ENCODE results near the gene GPX3. TPM values are rescaled to one million over a fixed set of nuclear protein-coding genes. Genes with fewer than 3 reads are reported as not detected.

Gene GPX3
- total RNA-seq, 1 donor from 2014 or later = 1,259 TPM

DNA sequence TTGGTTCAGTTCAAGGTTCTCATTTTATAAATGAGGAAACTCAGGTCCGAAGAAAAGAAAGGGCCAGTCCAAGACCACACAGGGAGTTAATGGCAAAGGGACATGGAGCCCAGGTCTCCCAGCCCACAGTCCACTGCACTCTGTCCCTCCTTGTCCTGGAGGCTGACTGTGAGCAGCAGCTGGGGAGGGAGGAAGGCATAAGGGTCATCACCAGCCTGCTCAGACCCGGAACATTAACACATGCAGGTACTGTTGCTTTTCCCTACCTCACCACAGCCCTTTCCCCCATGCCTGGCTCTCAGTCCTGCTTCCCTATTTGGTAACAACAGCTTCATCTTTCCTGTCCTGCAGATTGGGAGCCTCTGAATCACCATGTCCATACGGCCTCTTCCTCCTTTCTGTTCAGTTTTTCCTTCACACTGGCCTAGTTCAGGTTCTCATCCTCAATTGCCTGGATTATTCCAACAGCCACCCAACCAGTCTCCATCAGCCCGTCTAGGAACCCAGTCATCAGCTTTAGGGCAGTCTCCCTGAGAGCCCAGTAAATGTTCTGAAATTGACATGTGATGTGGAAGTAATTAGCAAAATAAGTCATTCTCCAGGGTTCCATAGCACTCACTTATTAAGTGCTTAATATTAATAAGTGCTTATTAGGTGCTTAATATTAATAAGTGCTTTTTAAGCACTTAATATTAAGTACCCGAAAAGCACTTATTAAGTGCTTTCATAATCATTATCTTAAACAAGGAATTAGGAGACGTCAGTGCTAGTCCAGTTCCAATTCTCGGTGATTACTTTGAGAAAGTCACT lies 4.3 kb downstream of the GPX3 start:
- no peaks in the 10 kb centered on the region for H3K27me3 ChIP-seq
- no peak for DNase-seq
- intact Hi-C loops (cut with DNase I) = no loop called here
- H3K4me3 ChIP-seq = peak overlapping the region; percentile 82
- TF ChIP-seq, protein P1, sequence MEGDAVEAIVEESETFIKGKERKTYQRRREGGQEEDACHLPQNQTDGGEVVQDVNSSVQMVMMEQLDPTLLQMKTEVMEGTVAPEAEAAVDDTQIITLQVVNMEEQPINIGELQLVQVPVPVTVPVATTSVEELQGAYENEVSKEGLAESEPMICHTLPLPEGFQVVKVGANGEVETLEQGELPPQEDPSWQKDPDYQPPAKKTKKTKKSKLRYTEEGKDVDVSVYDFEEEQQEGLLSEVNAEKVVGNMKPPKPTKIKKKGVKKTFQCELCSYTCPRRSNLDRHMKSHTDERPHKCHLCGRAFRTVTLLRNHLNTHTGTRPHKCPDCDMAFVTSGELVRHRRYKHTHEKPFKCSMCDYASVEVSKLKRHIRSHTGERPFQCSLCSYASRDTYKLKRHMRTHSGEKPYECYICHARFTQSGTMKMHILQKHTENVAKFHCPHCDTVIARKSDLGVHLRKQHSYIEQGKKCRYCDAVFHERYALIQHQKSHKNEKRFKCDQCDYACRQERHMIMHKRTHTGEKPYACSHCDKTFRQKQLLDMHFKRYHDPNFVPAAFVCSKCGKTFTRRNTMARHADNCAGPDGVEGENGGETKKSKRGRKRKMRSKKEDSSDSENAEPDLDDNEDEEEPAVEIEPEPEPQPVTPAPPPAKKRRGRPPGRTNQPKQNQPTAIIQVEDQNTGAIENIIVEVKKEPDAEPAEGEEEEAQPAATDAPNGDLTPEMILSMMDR (IDR thresholded peaks at IDR 0.05) = no peak
- peaks cover 49% of the 10 kb centered on the region for H3K4me1 ChIP-seq
- ATAC-seq = no peak
- H3K9me3 ChIP-seq = no peaks in the 10 kb centered on the region
- H3K36me3 ChIP-seq = peaks cover 64% of the 10 kb centered on the region
- H3K27ac ChIP-seq = peak overlapping the region; percentile 97

DNA sequence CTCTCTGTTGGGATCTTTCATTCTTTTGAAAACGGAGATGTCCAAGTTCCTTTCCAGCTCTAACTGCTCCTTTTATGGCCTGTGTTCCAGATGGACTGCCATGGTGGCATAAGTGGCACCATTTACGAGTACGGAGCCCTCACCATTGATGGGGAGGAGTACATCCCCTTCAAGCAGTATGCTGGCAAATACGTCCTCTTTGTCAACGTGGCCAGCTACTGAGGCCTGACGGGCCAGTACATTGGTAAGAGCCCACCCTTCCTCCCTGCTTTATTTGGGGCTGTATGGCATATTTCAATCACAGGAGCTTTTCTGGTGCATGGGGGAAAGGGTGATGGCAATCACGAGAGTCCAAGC lies 4.8 kb downstream of the GPX3 start:
- no peaks in the 10 kb centered on the region for H3K27me3 ChIP-seq
- intact Hi-C loops (cut with DNase I) = no loop called here
- peaks cover 48% of the 10 kb centered on the region for H3K4me1 ChIP-seq
- no peaks in the 10 kb centered on the region for H3K9me3 ChIP-seq
- H3K36me3 ChIP-seq = peaks cover 70% of the 10 kb centered on the region
- DNase-seq (no peak), ATAC-seq (no peak)
- H3K27ac ChIP-seq = peak overlapping the region; percentile 97
- TF ChIP-seq, protein P1 (IDR thresholded peaks at IDR 0.05) = no peak
- H3K4me3 ChIP-seq = peak overlapping the region; percentile 82

DNA sequence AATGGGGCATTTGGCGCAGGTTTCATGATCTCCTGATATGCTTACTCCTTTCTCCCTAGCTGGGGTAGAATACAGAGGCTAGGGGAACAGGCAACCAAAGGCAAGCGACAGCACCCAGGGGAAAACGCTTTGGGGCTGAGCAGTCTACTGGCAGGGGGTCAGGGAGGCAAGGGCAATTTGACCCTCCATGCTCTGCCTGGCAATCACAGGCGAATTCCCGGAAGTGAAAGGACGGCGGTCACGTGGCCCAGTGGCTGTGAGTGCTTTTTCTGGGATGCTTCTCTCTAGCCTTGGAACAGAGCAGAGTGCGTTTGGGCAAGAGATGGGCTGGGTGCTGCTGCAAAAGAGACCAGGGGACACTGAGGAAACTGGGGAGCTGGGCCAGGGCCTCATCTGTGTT lies 5.7 kb downstream of the GPX3 start:
- ATAC-seq (no peak), DNase-seq (no peak)
- H3K9me3 ChIP-seq = no peaks in the 10 kb centered on the region
- peak overlapping the region; percentile 82 for H3K4me3 ChIP-seq
- H3K27me3 ChIP-seq = no peaks in the 10 kb centered on the region
- H3K36me3 ChIP-seq = peaks cover 72% of the 10 kb centered on the region
- TF ChIP-seq, protein P1 (IDR thresholded peaks at IDR 0.05) = no peak
- intact Hi-C loops (cut with DNase I) = no loop called here
- peaks cover 52% of the 10 kb centered on the region for H3K4me1 ChIP-seq
- H3K27ac ChIP-seq = peak overlapping the region; percentile 97

DNA sequence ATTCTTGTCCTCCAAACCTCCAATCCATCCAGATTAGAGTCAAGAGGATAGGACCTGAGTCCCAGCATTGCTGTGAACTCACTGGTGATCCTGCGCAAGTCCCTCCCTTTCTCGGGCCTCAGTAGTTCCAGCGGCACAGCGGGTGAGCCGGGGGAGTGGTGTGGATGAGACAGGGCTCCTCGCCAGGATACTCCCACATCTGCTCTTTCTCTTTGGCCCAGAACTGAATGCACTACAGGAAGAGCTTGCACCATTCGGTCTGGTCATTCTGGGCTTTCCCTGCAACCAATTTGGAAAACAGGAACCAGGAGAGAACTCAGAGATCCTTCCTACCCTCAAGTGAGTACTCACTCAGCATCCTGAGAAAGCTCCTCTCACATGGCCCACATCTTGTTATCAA lies 6.3 kb downstream of the GPX3 start:
- Histone ChIP-seq H3K9me3 (no peaks in the 10 kb centered on the region), H3K36me3 (peaks cover 77% of the 10 kb centered on the region), H3K4me3 (peak overlapping the region; percentile 82), H3K4me1 (peaks cover 54% of the 10 kb centered on the region), H3K27ac (peak overlapping the region; percentile 97), H3K27me3 (no peaks in the 10 kb centered on the region)
- intact Hi-C loops (cut with DNase I) = no loop called here
- ATAC-seq (peak; percentile 38), DNase-seq (no peak)
- TF ChIP-seq, protein P1 (IDR thresholded peaks at IDR 0.05) = no peak

DNA sequence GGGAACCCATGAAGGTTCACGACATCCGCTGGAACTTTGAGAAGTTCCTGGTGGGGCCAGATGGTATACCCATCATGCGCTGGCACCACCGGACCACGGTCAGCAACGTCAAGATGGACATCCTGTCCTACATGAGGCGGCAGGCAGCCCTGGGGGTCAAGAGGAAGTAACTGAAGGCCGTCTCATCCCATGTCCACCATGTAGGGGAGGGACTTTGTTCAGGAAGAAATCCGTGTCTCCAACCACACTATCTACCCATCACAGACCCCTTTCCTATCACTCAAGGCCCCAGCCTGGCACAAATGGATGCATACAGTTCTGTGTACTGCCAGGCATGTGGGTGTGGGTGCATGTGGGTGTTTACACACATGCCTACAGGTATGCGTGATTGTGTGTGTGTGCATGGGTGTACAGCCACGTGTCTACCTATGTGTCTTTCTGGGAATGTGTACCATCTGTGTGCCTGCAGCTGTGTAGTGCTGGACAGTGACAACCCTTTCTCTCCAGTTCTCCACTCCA lies 7.6 kb downstream of the GPX3 start:
- Histone ChIP-seq H3K4me1 (peaks cover 54% of the 10 kb centered on the region), H3K4me3 (no peak overlapping the region), H3K36me3 (peaks cover 85% of the 10 kb centered on the region), H3K27ac (peak overlapping the region; percentile 97), H3K27me3 (no peaks in the 10 kb centered on the region), H3K9me3 (no peaks in the 10 kb centered on the region)
- no peak for ATAC-seq
- TF ChIP-seq, protein P1 (IDR thresholded peaks at IDR 0.05) = no peak
- intact Hi-C loops (cut with DNase I) = no loop called here
- no peak for DNase-seq
